ENCODE measurements around the gene SPTA1.

DNA sequence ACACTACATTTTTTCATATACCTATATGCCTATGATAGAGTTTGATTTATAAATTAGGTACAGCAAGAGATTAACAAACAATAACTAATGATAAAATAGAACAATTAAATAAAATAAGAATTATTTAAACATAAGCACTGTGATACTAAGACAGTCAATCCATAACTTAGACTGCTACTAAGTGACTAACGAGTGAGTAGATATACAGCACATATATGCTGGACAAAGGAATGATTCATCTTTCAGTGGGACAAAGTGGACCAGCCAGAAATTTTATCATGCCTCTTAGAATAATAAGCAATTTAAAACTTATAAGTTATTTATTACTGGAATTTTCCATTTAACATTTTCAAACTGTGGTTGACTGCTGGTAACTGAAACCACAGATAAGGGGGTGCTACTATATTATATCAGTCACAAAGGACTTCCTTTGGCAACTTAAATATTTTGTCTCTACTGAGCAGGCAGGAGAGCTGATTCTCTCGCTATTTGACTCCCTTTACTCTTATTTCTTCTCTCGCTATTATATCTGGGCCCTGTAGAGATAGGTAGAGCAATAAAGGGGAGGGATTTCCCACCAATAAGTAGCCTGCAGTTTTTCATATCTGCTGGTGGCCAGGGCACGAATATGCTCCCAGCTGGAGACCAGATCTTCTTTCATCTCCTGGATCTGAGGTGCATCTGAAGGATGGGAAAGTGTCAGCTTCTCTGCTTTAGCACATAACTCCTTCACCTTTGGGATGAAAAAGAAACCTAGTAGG lies 10.8 kb downstream of the SPTA1 start:
- TF ChIP-seq, protein P1, sequence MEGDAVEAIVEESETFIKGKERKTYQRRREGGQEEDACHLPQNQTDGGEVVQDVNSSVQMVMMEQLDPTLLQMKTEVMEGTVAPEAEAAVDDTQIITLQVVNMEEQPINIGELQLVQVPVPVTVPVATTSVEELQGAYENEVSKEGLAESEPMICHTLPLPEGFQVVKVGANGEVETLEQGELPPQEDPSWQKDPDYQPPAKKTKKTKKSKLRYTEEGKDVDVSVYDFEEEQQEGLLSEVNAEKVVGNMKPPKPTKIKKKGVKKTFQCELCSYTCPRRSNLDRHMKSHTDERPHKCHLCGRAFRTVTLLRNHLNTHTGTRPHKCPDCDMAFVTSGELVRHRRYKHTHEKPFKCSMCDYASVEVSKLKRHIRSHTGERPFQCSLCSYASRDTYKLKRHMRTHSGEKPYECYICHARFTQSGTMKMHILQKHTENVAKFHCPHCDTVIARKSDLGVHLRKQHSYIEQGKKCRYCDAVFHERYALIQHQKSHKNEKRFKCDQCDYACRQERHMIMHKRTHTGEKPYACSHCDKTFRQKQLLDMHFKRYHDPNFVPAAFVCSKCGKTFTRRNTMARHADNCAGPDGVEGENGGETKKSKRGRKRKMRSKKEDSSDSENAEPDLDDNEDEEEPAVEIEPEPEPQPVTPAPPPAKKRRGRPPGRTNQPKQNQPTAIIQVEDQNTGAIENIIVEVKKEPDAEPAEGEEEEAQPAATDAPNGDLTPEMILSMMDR (IDR thresholded peaks at IDR 0.05; ENCODE audit: low read depth, low read length, poor library complexity, severe bottlenecking), result no peak
- no peak for TF ChIP-seq EZH2phosphoT487 (IDR thresholded peaks at IDR 0.05; ENCODE audit: borderline replicate concordance, low read length)
